Stimulated activated CD8-positive, alpha-beta memory T cell treated with anti-CD3 and anti-CD28 coated beads, Interleukin-12 subunit alpha, Interleukin-12 subunit beta, amount 100 ng/mL, for 4 hours (primary cell): ENCODE data around the gene SSC4D.
A peak's percentile ranks its signal among the peaks of the same experiment; 100 is the strongest.
"Not testable (repeated sequence)": the region's sequence is repeated elsewhere in the genome, so short reads cannot be mapped to it uniquely, and the experiment has no call there.

Experiments used
- DNase-seq: peaks from one replicate; pipeline ENCODE4 v3.0.0-alpha.2; 2020; ENCODE audit warnings: low read depth

The SSC4D gene

GRCh38 chr7:76383089-76383944 is 26.2 kb downstream of the SSC4D start:
- no peak for DNase-seq

- no peak for DNase-seq
These were observed 27.7 kb downstream of the SSC4D start for GRCh38 chr7:76381814-76382213.

- no peak for DNase-seq
These were observed 28.9 kb downstream of the SSC4D start for GRCh38 chr7:76380623-76380966.

GRCh38 chr7:76377186-76377918 is 32.1 kb downstream of the SSC4D start:
- no peak for DNase-seq

- DNase-seq, result no peak
These were observed 34.2 kb downstream of the SSC4D start for GRCh38 chr7:76375251-76375650.

- no peak for DNase-seq
These were observed 36.3 kb downstream of the SSC4D start for GRCh38 chr7:76372984-76373833.

GRCh38 chr7:76371396-76371795 is 38.1 kb downstream of the SSC4D start:
- DNase-seq, result no peak

GRCh38 chr7:76369018-76369417 is 40.5 kb downstream of the SSC4D start:
- DNase-seq, result no peak

- no peak for DNase-seq
These were observed 41.3 kb downstream of the SSC4D start for GRCh38 chr7:76368190-76368589.

- no peak for DNase-seq
These were observed 45.3 kb downstream of the SSC4D start for GRCh38 chr7:76364198-76364584.

- not testable (repeated sequence) for DNase-seq
These were observed 45.7 kb downstream of the SSC4D start for GRCh38 chr7:76363754-76364153.

GRCh38 chr7:76359978-76360638 is 49.4 kb downstream of the SSC4D start:
- DNase-seq, result no peak

- DNase-seq, result peak; percentile 92
These were observed 50.2 kb downstream of the SSC4D start for GRCh38 chr7:76359111-76359977.

GRCh38 chr7:76358481-76359110 is 50.9 kb downstream of the SSC4D start, which contains the start of gene YWHAG:
YWHAG (minus strand) TSS chr7:76358991; CDS start chr7:76358808, 183 bp downstream.
- DNase-seq, result peak; percentile 82

- peak; percentile 50 for DNase-seq
These were observed 51.5 kb downstream of the SSC4D start for GRCh38 chr7:76358011-76358480.

- no peak for DNase-seq
These were observed 52.0 kb downstream of the SSC4D start for GRCh38 chr7:76357475-76358010.

- DNase-seq, result no peak
These were observed 52.7 kb downstream of the SSC4D start for GRCh38 chr7:76356823-76357222.

GRCh38 chr7:76356115-76356514 is 53.4 kb downstream of the SSC4D start:
- DNase-seq, result no peak

- DNase-seq, result no peak
These were observed 54.3 kb downstream of the SSC4D start for GRCh38 chr7:76354981-76355730.
